Fibroblast of the aortic adventitia (primary cell): ENCODE results near the gene MICOS13. TPM values are rescaled to one million over a fixed set of nuclear protein-coding genes. Genes with fewer than 3 reads are reported as not detected.

Source experiments
- DNase-seq: peaks from one replicate; pipeline ENCODE4 v3.0.0-alpha.2; 2010; ENCODE audit warnings: low read depth
- H3K4me3 ChIP-seq: 2 replicates; pipeline ENCODE4 v1.5.1; 2011; ENCODE audit warnings: low read depth, mild to moderate bottlenecking, control low read depth, low read length, moderate library complexity
- CTCF ChIP-seq: IDR thresholded peaks from 2 replicates; pipeline ENCODE4 v1.5.1; 2011; ENCODE audit warnings: mild to moderate bottlenecking, low read length, control low read depth, inconsistent platforms; ENCODE audit not compliant: insufficient read depth
- total RNA-seq: library from RNA; depleted of rRNA; stranded (reverse); fragments of >200 nt; gene quantifications from 2 replicates; pipeline ENCODE4 v1.2.3, GENCODE V29; 2012; ENCODE audit warnings: low replicate concordance

Gene MICOS13
- total RNA-seq, 1 donor: 31.1 TPM

GRCh38 chr19:5651361-5651760 lies 29.0 kb downstream of the MICOS13 start:
- no peak for DNase-seq
- H3K4me3 ChIP-seq: no peak overlapping the region
- TF ChIP-seq CTCF: no peak

DNA sequence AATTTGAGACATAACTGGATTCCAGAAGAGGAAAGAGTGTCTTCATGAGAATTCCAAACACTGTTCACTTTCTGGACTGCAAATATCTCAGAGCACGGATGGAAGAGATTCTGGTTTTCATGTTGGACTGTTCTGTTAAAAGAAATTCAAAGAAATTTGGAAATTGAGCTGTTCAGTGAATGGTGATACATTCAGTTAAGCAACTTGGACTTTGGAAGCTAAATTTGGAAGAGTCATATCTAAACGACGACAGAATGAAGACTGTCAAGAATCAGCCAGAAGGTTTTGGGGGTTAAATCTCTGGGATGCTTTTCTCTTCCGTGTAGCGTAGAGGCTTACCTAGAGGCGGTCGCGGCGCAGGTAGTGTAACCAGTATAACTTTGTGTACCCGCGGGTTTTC lies 31.9 kb downstream of the MICOS13 start:
- no peak overlapping the region for H3K4me3 ChIP-seq
- TF ChIP-seq CTCF: no peak
- no peak for DNase-seq

GRCh38 chr19:5646703-5647102 lies 33.6 kb downstream of the MICOS13 start:
- H3K4me3 ChIP-seq: no peak overlapping the region
- TF ChIP-seq CTCF: no peak

DNA sequence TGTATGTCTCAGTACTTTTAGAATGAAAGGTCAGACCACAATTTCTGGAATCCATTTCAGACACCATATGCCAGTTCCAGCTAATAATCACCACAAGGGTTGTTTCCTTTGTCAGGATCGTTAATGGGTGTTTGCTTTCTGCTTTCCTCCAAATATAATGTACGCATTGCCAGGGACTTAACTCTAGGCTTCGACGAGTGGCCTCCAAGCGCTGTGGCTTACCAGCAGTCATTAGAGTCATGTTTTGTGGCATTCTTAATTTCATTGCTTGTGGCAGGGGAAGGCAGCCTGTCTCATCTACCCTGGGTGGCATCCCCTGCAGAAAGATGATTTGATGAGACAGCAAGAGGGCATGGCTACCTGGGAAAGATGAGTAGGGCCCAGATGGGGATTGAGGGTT lies 34.9 kb downstream of the MICOS13 start:
- TF ChIP-seq CTCF: no peak
- no peak for DNase-seq
- no peak overlapping the region for H3K4me3 ChIP-seq

More at GRCh38 chr19:5646703-5647102, 33.6 kb downstream of the MICOS13 start:
- DNase-seq: no peak

- DNase-seq: no peak
- no peak overlapping the region for H3K4me3 ChIP-seq
- no peak for TF ChIP-seq CTCF
Measured at GRCh38 chr19:5644037-5644436, 36.3 kb downstream of the MICOS13 start.

- TF ChIP-seq CTCF: no peak
- no peak for DNase-seq
Measured at GRCh38 chr19:5643060-5643459, 37.3 kb downstream of the MICOS13 start.

DNA sequence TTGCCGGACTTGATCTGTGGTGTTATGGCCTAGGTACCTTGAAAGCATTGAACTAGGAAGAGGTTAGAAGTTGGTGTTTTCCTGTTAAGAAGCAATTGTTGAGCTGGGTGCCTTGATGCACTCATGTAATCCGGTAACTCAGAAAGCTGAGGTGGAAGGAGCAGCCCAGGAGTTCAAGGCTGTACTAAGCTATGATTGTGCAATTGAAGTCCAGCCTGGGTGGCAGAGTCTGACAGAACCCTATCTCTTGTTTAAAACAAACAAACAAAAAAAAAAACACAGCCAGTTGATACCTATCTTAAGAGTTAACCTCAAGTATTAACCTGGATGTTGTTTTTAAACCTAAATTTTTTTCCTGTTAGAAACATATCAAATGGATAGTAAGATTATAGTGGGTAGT lies 38.1 kb downstream of the MICOS13 start:
- no peak for DNase-seq

More at GRCh38 chr19:5643060-5643459, 37.3 kb downstream of the MICOS13 start:
- H3K4me3 ChIP-seq: no peak overlapping the region

More for the DNA sequence above, 38.1 kb downstream of the MICOS13 start:
- TF ChIP-seq CTCF: no peak
- no peak overlapping the region for H3K4me3 ChIP-seq
